ENCODE data around the gene KIF4B. TPM values are rescaled to one million over a fixed set of nuclear protein-coding genes. Genes with fewer than 3 reads are reported as not detected.
"Not testable (repeated sequence)": the region's sequence is repeated elsewhere in the genome, so short reads cannot be mapped to it uniquely, and the experiment has no call there.

The KIF4B gene
- total RNA-seq, 6 donors from 2014 or later, result 0.07 to 0.30 (median 0.12) TPM; not detected in 2

- ATAC-seq (ENCODE audit: low FRiP score in 2 of 2) (no peak), DNase-seq (no peak)
- Histone ChIP-seq H3K36me3 (no peaks in the 10 kb centered on the region), H3K4me3 (no peak overlapping the region), H3K27me3 (no peaks in the 10 kb centered on the region), H3K4me1 (no peaks in the 10 kb centered on the region), H3K27ac (no peak overlapping the region), H3K9me3 (peaks cover 0 to 7% (median 3%) of the 10 kb centered on the region in 4 donors)
- TF ChIP-seq CTCF (IDR thresholded peaks at IDR 0.05) (no peak), EP300 (IDR thresholded peaks at IDR 0.05) (no peak), POLR2AphosphoS5 (IDR thresholded peaks at IDR 0.05) (no peak), POLR2A (IDR thresholded peaks at IDR 0.05) (no peak)
- 68 to 77% methylated on average over 1 of the region's 1 CpG for WGBS, 2 donors
Observed at GRCh38 chr5:155029240-155029639, 15.7 kb downstream of the KIF4B start.

- not testable (repeated sequence) for H3K27ac ChIP-seq; H3K4me3 ChIP-seq; H3K27me3 ChIP-seq; H3K9me3 ChIP-seq; H3K36me3 ChIP-seq; H3K4me1 ChIP-seq; ATAC-seq (ENCODE audit: low FRiP score in 2 of 2); DNase-seq
- WGBS, 2 donors, result 76 to 90% methylated on average over 1 of the region's 1 CpG
Observed at GRCh38 chr5:155034145-155034744, 20.7 kb downstream of the KIF4B start.

GRCh38 chr5:155035087-155035486 lies 21.5 kb downstream of the KIF4B start:
- DNase-seq; H3K36me3 ChIP-seq; H3K4me3 ChIP-seq; ATAC-seq (ENCODE audit: low FRiP score in 2 of 2); H3K27me3 ChIP-seq; H3K27ac ChIP-seq; H3K9me3 ChIP-seq; H3K4me1 ChIP-seq: not testable (repeated sequence)
- WGBS, 2 donors, result 21 to 22% methylated on average over 2 of the region's 2 CpGs

- ATAC-seq (ENCODE audit: low FRiP score in 2 of 2) (no peak), DNase-seq (no peak)
- no peak overlapping the region for H3K4me3 ChIP-seq
- 71 to 86% methylated on average over 3 of the region's 3 CpGs for WGBS, 2 donors
- no peaks in the 10 kb centered on the region for H3K4me1 ChIP-seq
- no peaks in the 10 kb centered on the region for H3K36me3 ChIP-seq
- H3K27ac ChIP-seq, result no peak overlapping the region
- H3K9me3 ChIP-seq, result no peaks in the 10 kb centered on the region
- H3K27me3 ChIP-seq, result no peaks in the 10 kb centered on the region
- TF ChIP-seq POLR2A (IDR thresholded peaks at IDR 0.05), result no peak
- TF ChIP-seq CTCF (IDR thresholded peaks at IDR 0.05), result no peak
- TF ChIP-seq POLR2AphosphoS5 (IDR thresholded peaks at IDR 0.05), result no peak
- no peak for TF ChIP-seq EP300 (IDR thresholded peaks at IDR 0.05)
Observed at GRCh38 chr5:155040984-155041653, 27.6 kb downstream of the KIF4B start.

GRCh38 chr5:155044591-155044990 lies 31.0 kb downstream of the KIF4B start:
- Histone ChIP-seq H3K9me3 (no peaks in the 10 kb centered on the region), H3K4me1 (no peaks in the 10 kb centered on the region), H3K4me3 (no peak overlapping the region), H3K27me3 (no peaks in the 10 kb centered on the region), H3K27ac (no peak overlapping the region), H3K36me3 (no peaks in the 10 kb centered on the region)
- no peak for DNase-seq
- ATAC-seq (ENCODE audit: low FRiP score in 2 of 2), result no peak
- TF ChIP-seq POLR2A (IDR thresholded peaks at IDR 0.05) (no peak), EP300 (IDR thresholded peaks at IDR 0.05) (no peak), CTCF (IDR thresholded peaks at IDR 0.05) (no peak), POLR2AphosphoS5 (IDR thresholded peaks at IDR 0.05) (no peak)

GRCh38 chr5:155046591-155046990 lies 33.0 kb downstream of the KIF4B start:
- no peaks in the 10 kb centered on the region for H3K27me3 ChIP-seq
- no peaks in the 10 kb centered on the region for H3K9me3 ChIP-seq
- H3K36me3 ChIP-seq, result no peaks in the 10 kb centered on the region
- 65 to 75% methylated on average over 1 to 2 of the region's 2 CpGs for WGBS, 2 donors
- ATAC-seq (ENCODE audit: low FRiP score in 2 of 2), result no peak
- H3K4me1 ChIP-seq, result no peaks in the 10 kb centered on the region
- H3K4me3 ChIP-seq, result no peak overlapping the region
- no peak overlapping the region for H3K27ac ChIP-seq
- TF ChIP-seq POLR2AphosphoS5 (IDR thresholded peaks at IDR 0.05), result no peak
- DNase-seq, result no peak
